HG03460 (cell line): ENCODE measurements around the gene LHPP.
"Not testable (repeated sequence)": the region's sequence is repeated elsewhere in the genome, so short reads cannot be mapped to it uniquely, and the experiment has no call there.

Source experiments
- ATAC-seq: cut with Tn5 transposase; IDR thresholded peaks from one replicate; pipeline ENCODE4 v1.9.1; 2021; ENCODE audit not compliant: unreplicated experiment

LHPP gene

DNA sequence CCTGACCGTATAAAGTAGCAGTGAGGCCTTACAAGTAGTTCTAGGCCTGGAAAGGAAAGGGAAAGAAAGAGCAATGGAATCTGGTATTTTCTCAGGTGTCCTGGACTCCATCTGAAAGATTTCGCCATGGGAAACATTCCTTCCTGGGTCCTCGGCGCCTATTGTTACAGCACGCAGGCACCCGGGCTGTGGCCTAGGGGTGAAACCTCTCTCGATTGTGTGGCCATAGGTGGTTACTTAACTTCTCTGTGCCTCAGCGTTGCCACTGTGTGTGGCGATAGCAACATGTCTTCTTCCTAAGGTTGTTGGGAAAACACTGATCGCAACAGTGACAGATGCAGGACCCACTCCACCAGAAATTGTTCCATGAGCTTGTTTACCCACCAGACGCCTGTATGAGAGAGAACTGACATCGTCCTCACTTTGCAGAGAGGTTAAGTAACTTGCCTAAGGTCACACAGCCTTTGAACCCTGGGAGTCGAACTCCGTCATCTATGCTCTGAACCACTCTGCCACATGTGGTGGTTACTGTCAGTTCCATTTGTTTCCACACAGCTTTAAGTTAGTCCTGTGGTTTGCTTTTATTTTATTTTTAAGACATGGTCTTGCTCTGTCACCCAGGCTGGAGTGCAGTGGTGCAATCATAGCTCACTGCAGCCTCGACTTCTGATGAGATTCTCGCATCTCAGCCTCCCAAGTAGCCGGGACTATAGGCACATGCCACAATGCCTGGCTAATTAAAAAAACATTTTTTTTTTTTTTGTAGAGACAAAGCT is 73.4 kb downstream of the LHPP start:
- ATAC-seq = no peak

DNA sequence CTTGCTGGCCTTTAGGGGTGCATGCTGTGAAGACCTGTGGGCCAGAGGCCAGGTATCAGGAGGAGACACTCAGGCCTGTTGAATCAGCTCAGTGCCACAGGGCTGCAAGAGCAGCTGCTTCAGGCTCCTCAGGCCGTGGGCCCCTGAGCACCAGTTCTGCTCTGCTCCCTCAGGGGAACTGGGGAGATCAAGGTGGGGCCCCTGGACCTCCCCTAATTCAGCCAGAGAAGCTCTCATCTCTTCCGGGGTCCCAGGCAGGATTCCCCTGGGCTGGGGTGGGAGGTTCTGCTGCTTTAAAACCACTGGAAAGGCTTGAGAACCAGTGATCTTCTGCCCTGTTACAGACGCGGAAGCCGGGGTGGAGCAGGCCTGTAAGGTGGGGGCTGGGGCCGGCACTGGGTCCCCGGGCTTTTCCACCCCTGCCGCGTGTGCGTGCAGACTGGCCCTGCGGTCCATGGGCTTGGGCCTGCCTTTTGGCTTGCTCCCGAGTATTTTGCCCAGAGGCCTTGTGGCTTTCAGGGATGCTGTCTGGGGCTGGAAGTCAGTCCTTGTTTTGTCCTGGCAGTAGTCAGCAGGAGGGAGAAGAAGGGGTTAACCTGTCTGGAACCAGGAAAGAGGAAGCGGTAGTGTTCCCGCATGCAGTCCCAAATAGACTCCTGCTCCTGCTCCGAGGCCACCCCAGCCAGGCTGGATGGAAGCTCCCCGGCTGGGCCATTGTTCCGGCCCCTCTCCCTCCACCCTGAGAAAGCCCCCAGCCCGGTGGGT is 74.3 kb downstream of the LHPP start:
- ATAC-seq = no peak

DNA sequence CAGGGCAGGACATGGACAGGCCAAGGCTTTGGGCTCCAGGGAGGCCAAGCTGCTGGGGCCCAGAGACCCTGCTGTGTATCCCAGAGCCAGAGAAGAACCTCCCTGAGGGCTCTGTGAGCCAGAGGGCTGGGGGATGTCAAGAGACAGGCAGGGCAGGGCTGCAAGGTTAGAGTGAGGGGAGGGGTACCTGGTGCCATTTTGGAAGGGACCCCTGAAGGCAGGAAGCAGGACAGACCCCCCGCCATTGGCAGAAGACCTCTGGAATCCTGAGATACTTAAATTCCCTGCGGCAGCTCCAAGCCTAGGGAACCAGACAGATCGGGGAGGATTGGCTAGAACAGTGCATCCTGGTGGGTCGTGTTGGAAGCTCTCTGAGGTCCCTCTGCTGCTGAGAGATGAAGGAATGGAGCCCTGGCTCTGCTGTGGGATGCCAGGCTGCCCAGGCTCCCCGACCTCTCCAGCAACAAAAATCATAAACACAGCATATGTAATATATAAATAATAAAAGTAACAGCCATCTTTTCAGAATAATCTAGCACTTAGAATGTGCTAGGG is 75.0 kb downstream of the LHPP start:
- no peak for ATAC-seq

DNA sequence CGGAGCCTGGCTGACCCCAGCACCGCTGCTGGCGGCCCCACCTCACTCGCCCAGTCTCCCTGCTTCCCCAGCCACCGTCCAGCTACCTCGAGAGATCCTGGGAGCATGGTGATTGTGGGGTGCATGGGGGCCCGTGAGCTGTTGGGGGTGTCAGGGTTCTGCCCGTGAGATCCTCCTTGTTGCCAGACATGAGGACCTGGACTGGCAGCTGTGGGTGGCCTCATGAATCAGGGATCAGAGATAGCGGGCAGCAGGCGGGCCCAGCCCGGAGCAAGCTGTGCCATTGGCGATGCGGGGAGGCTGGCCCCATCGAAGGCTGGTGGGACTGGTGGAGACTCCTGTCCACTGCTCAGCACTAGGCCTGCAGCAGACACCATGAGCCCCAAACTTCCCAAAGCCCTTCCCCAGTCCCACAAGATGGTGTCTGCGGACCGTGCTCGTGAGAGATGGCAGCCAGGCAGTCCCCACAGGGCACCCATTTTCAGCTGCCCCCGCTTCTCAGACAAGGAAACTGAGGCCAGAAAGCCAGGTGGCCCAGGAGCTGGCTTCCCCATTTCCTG is 75.6 kb downstream of the LHPP start:
- no peak for ATAC-seq

DNA sequence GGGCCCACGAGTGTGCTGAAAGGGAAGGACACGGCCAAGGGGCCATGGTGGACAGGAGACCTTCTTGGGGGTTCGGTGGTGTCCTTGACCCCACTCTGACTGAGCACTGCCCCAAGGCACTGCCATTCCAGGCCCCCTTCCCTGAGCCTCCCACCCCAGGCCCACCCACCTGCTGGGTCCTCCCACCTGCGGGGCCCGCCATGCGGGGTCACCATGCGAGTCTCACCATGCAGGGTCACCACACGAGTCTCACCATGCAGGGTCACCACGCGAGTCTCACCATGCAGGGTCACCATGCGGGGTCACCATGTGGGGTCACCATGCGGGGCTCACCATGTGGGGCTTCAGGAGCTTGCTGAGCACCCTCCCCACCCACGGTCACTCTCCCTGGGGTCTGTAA is 76.3 kb downstream of the LHPP start:
- no peak for ATAC-seq

DNA sequence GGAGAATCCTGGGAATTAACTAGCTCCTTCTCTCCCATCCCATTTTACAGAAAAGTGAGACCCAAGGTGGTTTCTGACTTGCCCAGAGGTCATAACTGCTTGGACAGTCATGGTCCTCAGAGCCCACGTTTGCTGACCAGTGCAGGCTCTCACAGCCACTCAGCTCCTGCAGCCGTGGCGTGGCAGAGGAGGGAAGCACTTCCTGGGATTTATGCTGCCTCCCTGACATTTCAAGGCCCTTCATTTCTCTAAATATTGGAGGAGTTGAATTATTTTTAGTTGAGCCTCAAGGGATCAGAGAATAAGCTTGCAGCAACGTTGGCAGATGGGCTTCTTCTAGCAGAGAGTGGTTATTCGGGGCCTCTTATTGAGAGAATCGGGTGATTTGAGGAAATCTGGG is 77.1 kb downstream of the LHPP start:
- ATAC-seq = no peak

DNA sequence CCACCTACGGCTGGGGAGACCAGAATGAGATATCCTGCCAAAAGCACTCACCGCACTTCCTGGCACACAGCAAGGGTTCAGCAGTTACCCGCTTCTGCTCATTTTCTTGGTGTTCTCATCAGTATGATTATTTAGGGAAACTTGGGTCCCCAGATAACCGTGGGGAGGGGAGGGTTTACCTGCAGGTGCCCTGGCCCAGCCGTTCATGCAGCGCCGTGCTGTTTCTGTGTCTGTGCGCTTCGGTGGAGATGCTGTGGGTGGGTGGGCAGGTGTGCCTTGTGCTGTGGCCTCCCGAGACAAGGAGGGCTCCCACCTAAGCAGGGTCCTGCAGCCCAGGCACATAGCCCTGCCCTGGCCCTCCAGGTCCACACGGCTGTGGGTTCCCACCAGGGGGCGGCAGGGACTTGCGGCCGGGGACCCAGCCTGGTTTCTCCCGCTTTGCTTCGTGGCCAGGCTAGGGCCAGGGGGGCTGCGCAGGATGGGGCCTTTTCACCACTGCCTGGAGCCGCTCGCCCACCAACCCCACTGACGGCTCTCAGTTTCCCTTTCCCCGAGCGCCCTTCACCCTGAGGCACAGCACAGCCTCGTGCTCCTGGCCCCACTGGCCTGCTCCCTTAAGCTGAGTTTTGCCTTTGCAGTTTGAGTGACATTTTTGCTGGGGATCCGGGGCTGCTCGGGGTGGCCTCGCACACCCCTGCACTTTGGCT is 78.5 kb downstream of the LHPP start:
- no peak for ATAC-seq

DNA sequence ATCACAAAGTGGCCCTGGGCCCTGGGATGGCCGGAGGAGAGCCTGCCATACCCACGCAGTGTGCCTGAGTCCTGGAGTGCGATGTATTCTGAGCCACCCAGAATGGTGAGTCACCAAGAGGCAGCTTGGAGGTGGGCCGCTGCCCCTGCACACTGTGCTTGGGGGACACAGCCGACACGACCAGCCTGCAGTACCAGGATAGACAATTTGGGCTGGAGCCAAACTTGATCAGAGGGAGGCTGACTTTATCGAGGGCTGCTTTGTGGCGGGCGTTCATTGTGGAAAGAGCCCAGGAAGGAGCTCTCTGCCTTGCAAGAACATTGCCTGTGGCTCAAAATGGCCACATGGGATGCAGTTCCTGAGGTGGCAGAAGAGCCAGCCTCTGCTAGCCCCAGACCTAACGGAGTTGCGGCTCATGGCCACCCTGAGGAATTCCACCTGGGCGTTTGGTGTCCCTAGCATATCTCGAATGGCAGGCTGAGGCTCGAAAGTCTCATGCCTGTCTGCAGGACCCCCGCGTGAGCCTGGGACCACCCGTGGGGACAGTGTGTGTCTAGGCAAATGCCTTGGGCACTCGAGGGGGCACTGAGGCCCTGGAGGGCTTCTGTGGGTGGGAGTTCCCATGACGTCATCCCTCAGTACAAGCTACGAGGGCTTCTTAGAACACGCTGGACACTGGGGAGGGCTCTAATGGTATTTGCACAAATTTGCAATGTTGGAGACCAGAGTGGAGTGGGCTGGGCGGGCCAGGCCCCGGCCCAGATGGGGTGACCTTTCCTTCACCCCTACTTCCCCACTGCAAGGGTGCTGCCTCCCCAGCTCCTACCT is 79.7 kb downstream of the LHPP start:
- ATAC-seq = no peak

DNA sequence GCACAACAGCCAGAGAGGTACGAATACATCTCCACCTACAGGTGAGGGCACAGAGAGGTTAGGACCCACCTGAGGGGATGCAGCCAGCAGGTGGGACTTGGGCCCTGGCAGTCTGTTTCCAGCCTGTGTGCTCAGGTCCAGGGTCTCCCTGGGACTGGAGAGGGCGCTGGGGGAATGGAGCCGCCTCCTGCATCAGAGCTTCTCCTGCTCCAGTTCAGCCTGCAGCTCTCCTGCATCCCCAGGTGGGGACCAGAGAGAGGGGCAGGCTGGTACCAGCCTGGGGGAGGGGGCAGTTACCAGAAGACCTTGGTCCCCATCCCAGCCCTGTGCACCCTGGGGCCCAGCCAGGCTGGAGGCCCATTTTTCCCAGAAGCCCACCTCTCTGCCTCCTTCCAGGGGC is 80.7 kb downstream of the LHPP start:
- no peak for ATAC-seq

DNA sequence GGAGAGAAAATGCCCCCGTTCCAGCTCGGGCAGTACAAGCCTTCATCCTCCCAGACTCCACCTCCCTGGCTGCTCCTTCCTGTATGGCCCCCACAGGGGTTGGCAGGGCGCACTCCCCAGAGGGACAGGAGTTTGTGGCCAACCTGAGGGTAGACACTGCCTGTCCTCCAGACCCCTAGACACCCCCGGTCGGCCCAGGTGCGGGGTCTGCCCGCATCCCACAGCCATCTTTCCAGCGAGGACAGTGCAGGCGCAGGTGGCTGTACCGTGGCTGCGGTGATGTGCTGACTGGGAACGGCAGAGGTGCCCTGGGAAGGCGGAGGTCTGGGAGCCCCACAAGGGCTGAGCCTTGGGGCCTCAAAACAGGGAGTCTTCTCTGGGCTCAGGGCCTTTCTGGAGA is 81.5 kb downstream of the LHPP start:
- no peak for ATAC-seq

DNA sequence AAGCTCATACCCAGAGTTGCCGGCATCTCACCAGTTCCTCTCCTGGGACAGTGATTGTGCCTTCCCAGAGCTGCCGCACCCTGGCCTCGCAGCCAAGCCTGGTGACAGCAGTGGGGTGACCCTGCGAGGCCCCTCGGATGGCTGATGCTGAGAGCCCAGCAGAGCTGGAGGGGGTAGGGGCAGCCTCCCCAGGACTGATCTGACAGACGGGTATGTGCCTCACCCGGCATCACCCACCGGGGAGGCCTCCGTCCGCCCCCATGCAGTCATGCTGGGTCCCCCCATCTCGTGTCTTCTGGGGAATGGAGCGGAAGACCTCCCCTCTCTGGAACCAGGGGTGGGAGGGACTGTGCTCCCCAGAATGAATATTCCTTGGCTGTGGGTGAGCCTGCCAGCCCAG is 82.3 kb downstream of the LHPP start:
- ATAC-seq = no peak

DNA sequence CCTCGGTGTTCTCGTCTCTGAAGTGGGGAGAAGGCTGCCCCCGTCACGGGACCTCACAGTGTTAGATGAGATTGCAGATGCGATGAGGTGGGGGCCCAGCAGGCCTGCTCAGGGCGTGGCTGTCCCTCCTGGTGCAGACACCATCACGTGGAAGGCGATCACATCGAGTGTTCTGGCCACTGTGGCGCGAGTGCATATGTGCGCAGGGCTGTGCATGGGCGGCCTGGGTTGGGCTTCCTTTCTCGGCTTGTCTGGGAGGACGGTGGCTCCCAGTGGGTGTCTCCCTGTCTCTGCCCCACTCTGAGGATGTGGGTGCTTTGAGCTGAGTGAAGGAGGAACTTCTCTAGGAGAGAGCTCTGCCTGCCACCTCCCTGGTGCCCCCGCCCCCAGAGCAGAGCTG is 83.1 kb downstream of the LHPP start:
- no peak for ATAC-seq

DNA sequence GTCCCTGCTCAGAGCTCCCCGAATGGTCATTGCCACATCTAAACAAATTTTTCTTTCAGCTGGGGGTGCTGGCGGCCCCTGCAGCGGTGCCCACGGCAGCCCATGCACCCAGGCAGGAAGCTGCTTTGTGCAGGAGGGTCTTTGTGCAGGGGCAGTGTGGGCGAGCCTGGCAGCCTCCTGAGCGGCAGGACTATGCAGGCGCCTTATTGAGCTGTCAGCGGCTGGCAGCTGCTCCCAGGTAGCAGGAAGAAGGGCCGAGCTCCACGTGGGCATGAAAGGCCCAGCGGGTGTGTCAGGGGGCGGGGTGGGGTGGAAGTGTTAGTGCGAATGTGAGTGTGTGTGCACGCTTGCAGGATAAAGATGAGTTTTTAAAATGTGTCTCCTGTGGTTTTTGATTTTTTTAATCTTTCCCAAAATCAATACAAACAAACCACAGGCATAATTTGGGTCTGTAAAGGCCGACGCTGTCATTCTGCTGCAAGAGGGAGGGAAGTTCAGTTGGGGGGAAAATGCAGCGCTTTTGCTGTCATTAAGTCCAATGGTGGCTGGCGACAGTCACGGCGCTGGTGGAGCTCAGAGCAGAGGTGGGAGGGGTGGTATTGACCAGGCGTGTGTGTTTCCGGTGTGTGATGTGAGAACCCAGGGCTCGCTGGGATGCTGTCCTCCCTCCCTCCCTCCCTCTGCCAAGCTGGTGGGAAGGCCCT is 83.9 kb downstream of the LHPP start:
- ATAC-seq = no peak

DNA sequence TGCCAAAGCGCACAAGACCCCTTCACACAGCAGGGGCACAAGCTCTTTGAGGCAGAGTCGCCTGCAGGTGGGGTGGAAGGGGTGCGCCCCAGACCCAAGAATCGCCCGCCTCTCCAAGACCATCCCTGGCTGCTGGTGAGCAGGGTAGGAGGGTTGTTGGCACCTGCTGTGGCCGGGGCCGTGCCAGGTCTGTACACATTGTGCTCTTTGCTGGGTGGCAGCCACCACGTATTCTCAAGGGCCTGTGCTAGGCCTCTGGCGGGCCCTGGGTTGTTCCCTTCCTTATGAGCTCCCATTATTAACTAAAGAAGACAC is 84.4 kb downstream of the LHPP start:
- ATAC-seq = no peak

DNA sequence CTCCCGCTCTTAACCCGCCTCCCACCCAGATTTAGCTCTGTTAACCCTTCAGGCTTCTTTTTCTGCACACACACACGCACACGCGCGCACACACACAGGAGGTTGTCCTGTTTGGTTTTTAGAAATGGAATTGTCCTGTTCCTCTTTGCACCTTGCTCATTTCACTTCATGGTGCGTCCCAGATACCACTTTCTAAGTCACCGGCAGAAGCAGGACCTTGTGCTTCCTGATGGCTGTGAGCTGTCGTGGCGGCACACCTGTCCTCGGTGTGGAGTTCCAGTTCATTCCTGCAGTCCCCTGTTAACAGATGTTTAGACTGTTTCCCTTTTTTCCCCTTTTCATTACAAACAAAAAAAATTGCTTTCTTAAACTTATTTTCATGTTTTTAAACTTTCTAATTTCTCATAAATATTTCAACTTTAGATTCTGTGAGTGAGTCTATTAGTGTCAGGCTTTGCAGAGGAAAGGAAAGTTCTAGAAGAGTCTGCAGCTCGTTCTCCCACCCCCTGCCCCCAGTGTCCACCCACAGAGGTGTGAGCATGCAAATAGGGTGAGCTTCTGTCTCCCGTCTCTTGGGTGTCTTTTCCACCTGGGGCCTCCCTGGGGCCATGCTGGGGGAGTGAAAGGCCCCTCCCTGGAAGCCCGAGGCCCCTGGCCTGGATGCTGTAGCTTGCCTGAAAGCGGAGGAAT is 85.5 kb downstream of the LHPP start:
- ATAC-seq = no peak

DNA sequence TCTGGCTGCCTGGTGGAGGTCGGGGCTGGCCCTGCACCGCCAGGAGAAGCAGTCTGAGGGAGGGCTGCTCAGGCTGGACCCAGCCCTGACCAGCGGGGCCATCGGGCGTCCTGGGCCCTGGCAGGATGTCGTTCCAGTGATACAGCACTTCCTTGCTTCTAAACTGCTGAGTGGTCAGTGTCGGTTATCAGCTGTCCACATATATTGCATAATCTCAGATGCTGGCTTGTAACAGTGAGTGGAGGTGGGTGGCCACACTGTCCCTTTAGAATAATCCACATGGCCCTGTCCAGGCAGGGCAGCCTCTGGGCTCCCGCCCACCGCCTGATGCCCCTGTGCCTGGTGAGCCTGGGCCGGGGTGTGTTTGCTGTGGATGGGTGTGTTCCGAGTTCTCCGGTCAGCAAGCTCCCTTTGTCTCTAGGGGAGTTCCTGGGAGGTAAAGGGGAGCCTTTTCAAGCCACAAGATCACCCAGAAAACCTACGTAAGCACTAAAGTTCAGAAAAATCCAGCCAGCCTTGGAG is 86.1 kb downstream of the LHPP start:
- no peak for ATAC-seq

DNA sequence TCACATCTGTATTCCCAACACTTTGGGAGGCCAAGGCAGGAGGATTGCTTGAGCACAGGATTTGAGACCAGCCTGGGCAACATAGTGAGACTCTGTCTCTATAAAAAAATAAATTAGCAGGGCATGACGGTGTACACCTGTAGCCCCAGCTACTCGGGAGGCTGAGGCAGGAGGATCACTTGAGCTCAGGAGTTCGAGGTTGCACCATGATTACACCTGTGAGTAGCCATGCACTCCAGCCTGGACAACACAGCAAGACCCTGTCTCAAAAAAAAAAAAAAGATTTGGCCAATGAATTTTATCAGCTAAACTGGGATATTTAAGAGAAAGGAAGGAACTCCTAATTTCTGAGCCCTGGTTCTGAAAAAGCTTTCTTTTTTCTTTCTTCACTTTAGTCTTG is 87.5 kb downstream of the LHPP start:
- ATAC-seq = not testable (repeated sequence)

DNA sequence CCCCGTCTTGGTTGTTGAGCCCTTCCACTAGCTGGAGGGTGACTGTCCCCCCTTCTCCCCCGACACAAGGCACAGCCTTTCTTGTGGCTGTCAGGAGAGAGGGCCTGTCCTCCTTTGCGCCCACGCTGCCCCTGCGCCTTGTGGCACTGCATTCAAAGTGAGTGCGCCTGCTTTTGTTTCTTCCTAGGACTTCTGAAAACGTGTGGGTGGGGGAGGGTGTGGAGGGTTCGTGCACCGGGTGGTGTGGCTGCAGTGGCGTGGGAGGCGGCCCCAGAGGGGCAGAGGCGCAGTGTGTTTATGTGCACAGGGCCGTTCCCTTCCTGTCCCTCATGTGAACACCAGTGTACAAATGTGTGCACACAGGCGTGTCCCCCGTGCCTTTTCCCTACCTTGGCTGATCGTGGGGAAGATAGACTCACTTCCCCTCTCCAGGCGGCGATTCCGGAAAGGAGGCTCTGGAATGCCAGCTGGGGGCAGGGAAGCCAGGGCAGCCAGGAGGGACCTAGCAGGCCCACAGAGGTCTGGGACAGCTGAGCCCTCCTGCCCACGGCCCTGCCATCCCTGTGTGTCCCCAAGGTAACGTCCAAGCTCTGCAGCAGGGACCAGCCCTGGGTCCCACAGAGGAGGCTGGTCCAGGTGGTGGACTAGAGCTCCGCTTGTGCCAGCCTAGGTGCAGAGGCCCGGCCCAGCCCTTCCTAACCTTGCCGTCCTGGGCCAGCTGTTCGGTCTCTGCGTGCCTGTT is 88.8 kb downstream of the LHPP start:
- no peak for ATAC-seq

DNA sequence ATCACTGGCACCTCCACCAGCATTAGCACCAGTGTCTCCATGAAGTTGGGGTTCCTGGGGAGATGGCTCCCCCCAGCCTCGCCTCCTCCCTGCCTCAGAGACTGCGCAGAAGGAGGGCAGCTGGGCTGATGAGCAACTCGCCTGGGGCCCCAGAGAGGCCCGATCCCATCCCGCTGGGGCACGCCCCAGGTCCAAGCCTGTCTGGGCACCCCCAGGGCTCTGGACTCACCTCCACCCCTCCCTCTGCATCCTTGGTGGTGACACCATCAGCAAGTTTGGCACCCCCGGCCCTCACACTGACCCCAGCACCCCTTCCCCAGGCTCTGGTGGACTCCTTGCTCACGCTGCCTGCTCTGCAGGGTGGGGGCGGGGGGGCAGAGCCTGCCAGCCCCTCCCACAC is 89.5 kb downstream of the LHPP start:
- no peak for ATAC-seq
